Sigmoid colon (tissue), 7 donors: Measurements from ENCODE around the gene SMPD2. TPM values are rescaled to one million over a fixed set of nuclear protein-coding genes. Genes with fewer than 3 reads are reported as not detected.

ENCODE experiments used
- DNase-seq: peaks from one replicate; pipeline ENCODE4 v3.0.0-alpha.2; 2019
- H3K27ac ChIP-seq, 4 donors: fragments of 200-600 bp; sonication (generic); one replicate each; pipeline ENCODE4 v1.5.1; 2016 to 2019; ENCODE audit warnings: mild to moderate bottlenecking in 1 of 4
- H3K27me3 ChIP-seq, 3 donors: fragments of 200-600 bp; sonication (generic); one replicate each; pipeline ENCODE4 v1.5.1; 2019; ENCODE audit warnings: mild to moderate bottlenecking in 1 of 3
- H3K36me3 ChIP-seq, 4 donors: fragments of 200-600 bp; sonication (generic); one replicate each; pipeline ENCODE4 v1.5.1; 2016 to 2019
- H3K4me1 ChIP-seq, 4 donors: fragments of 200-600 bp; sonication (generic); one replicate each; pipeline ENCODE4 v1.5.1; 2017 to 2019
- H3K4me3 ChIP-seq, 4 donors: fragments of 200-600 bp; sonication (generic); one replicate each; pipeline ENCODE4 v1.5.1; 2017 to 2019; ENCODE audit warnings: mild to moderate bottlenecking in 2 of 4, moderate library complexity in 1 of 4
- H3K9me3 ChIP-seq, 4 donors: fragments of 200-600 bp in 3 of 4; sonication (generic) in 3 of 4; one replicate each; pipeline versions ENCODE4 v1.5.1 to v1.6.1; 2013 to 2019
- CTCF ChIP-seq, 4 experiments: fragments of 450-650 bp in 3 of 4; fragments of 200-600 bp in 1 of 4; IDR thresholded peaks; one replicate each; pipeline ENCODE4 v1.5.1; 2016 to 2019; ENCODE audit warnings: antibody characterized with exemption in 4 of 4, mild to moderate bottlenecking in 3 of 4, moderate library complexity in 2 of 4
- EP300 ChIP-seq, 4 donors: sonication (generic); formaldehyde crosslinking; IDR thresholded peaks; one replicate each; pipeline ENCODE4 v1.6.1; 2017; ENCODE audit warnings: antibody characterized with exemption in 4 of 4
- POLR2A ChIP-seq, 2 donors: fragments of 450-650 bp; IDR thresholded peaks; one replicate each; pipeline ENCODE4 v1.6.1; 2016; ENCODE audit warnings: antibody characterized with exemption in 2 of 2, mild to moderate bottlenecking in 2 of 2, moderate library complexity in 2 of 2
- POLR2AphosphoS5 ChIP-seq, 4 donors: sonication (generic); formaldehyde crosslinking; IDR thresholded peaks; one replicate each; pipeline ENCODE4 v1.6.1; 2017; ENCODE audit warnings: antibody characterized with exemption in 4 of 4
- WGBS, 2 donors: extraction: QIAGEN DNeasy Blood & Tissue Kit; methylation state at CpG; one replicate each; pipeline ENCODE4 v1.1.7; 2013; 5-methylcytosine and 5-hydroxymethylcytosine counted together
- intact Hi-C: fragments of 100-400 bp; cut with DNase I; formaldehyde crosslinking; loops from one replicate; pipeline ENCODE4 v1.15.1; 2023
- polyA plus RNA-seq, 3 donors: library from polyadenylated mRNA; stranded (reverse); fragments of 200-250 nt; gene quantifications; one replicate each; pipeline ENCODE4 v1.2.3, GENCODE V29; 2013
- total RNA-seq, 4 donors: library from RNA; depleted of rRNA; stranded (reverse); fragments of >200 nt; gene quantifications; one replicate each; pipeline ENCODE4 v1.1.0, GENCODE V29; 2016
- donor health status: healthy with polysubstance abuse.
- donor health status: Bipolar disorder and iron deficiency.
- donor health status: healthy.

SMPD2 gene
- total and polyA plus RNA-seq, 7 donors: 2.4 to 19.2 (median 14.4) TPM

DNA sequence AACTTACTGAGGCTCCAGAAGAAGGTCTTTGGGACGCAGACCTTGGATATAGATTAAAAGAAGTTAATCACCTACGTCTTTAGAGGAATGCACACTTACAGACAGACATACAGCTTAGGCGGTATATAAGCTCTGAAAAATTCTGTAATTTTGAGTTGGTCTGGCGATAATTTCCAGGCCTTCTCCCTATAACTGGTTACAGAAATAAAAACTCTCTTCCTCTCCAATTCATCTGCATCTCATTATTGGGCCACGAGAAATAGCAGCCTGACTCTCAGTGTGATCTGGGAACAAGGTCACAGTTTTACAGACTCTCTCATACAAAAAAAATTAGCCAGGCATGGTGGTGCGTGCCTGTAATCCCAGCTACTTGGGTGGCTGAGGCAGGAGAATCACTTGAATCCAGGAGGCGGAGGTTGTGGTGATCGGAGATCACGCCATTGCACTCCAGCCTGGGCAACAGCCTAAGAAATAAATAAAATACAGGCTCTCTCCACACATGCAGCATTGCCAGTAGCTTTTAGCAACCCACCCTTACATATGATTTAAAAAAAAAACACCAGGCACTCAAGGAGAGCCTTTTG, 37.8 kb downstream of the SMPD2 start:
- no peak for DNase-seq
- Histone ChIP-seq H3K27me3 (no peaks in the 10 kb centered on the region), H3K4me1 (peaks cover 3 to 55% (median 46%) of the 10 kb centered on the region in 4 donors), H3K36me3 (peaks cover 0 to 53% (median 13%) of the 10 kb centered on the region in 4 donors), H3K9me3 (no peaks in the 10 kb centered on the region), H3K4me3 (no peak overlapping the region), H3K27ac (no peak overlapping the region)
- 89 to 92% methylated on average over 9 of the region's 9 CpGs for WGBS, 2 donors
- intact Hi-C loops: no loop called here
- no peak for TF ChIP-seq POLR2AphosphoS5 (IDR thresholded peaks at IDR 0.05)
- TF ChIP-seq POLR2A (IDR thresholded peaks at IDR 0.05): no peak
- no peak for TF ChIP-seq CTCF (IDR thresholded peaks at IDR 0.05)
- no peak for TF ChIP-seq EP300 (IDR thresholded peaks at IDR 0.05)

GRCh38 chr6:109478841-109479624, 38.5 kb downstream of the SMPD2 start:
- intact Hi-C loops: no loop called here
- Histone ChIP-seq H3K36me3 (peaks cover 0 to 45% (median 6%) of the 10 kb centered on the region in 4 donors), H3K4me1 (peaks cover 3 to 55% (median 46%) of the 10 kb centered on the region in 4 donors), H3K4me3 (peak overlapping the region in 1 of 4 donors; percentile 4), H3K27ac (no peak overlapping the region), H3K9me3 (no peaks in the 10 kb centered on the region), H3K27me3 (no peaks in the 10 kb centered on the region)
- no peak for TF ChIP-seq POLR2A (IDR thresholded peaks at IDR 0.05)
- TF ChIP-seq EP300 (IDR thresholded peaks at IDR 0.05): no peak
- no peak for TF ChIP-seq CTCF (IDR thresholded peaks at IDR 0.05)
- TF ChIP-seq POLR2AphosphoS5 (IDR thresholded peaks at IDR 0.05): no peak
- no peak for DNase-seq
- WGBS, 2 donors: 58 to 69% methylated on average over 5 of the region's 5 CpGs

- 92 to 95% methylated on average over 7 of the region's 7 CpGs for WGBS, 2 donors
- intact Hi-C loops: loop anchor here (5.0 kb wide), 1 partner anchor 211 kb away; the partner anchor contains the start of genes AK9 and FIG4
- TF ChIP-seq POLR2A (IDR thresholded peaks at IDR 0.05) (no peak), CTCF (IDR thresholded peaks at IDR 0.05) (no peak), EP300 (IDR thresholded peaks at IDR 0.05) (no peak), POLR2AphosphoS5 (IDR thresholded peaks at IDR 0.05) (no peak)
Measured at GRCh38 chr6:109480993-109481480, 40.5 kb downstream of the SMPD2 start.

GRCh38 chr6:109482905-109483734, 42.6 kb downstream of the SMPD2 start, which contains the start of gene ZBTB24:
ZBTB24 (minus strand) TSS chr6:109483219; CDS start chr6:109482026, 1,193 bp downstream.
- Histone ChIP-seq H3K4me1 (peaks cover 3 to 44% (median 42%) of the 10 kb centered on the region in 4 donors), H3K27ac (peak within 1 kb of the TSS; percentile 77 to 90 (median 84)), H3K9me3 (no peaks in the 10 kb centered on the region), H3K36me3 (peaks cover 0 to 14% (median 0%) of the 10 kb centered on the region in 4 donors), H3K4me3 (peak within 1 kb of the TSS; percentile 76 to 100 (median 88)), H3K27me3 (no peaks in the 10 kb centered on the region)
- peak; percentile 95 for DNase-seq
- 1 to 2% methylated on average over 96 to 97 of the region's 97 CpGs for WGBS, 2 donors
- no peak for TF ChIP-seq POLR2A (IDR thresholded peaks at IDR 0.05)
- TF ChIP-seq POLR2AphosphoS5 (IDR thresholded peaks at IDR 0.05): peak; percentile 39 to 87 (median 74)
- no peak for TF ChIP-seq CTCF (IDR thresholded peaks at IDR 0.05)
- no peak for TF ChIP-seq EP300 (IDR thresholded peaks at IDR 0.05)
- intact Hi-C loops: loop anchor here (1.0 to 5.0 kb wide), 4 partner anchors 43 to 1408 kb away; partner anchors contain the start of genes AK9, CD164, FIG4 and OSTM1

More at GRCh38 chr6:109480993-109481480, 40.5 kb downstream of the SMPD2 start:
- peaks cover 3 to 55% (median 46%) of the 10 kb centered on the region in 4 donors for H3K4me1 ChIP-seq
- DNase-seq: no peak
- no peaks in the 10 kb centered on the region for H3K9me3 ChIP-seq
- peak overlapping the region in 1 of 4 donors; percentile 7 for H3K4me3 ChIP-seq
- no peaks in the 10 kb centered on the region for H3K27me3 ChIP-seq
- H3K27ac ChIP-seq: no peak overlapping the region
- H3K36me3 ChIP-seq: peaks cover 0 to 25% (median 4%) of the 10 kb centered on the region in 4 donors
